ENCODE data around the gene TCEA2. TPM values are rescaled to one million over a fixed set of nuclear protein-coding genes. Genes with fewer than 3 reads are reported as not detected.

TCEA2 gene
- total RNA-seq, 1 experiment from 2014 or later: 28.2 TPM

GRCh38 chr20:64049060-64049877 lies 13.7 kb upstream of the TCEA2 start, which contains the start of gene SOX18:
SOX18 (minus strand) TSS chr20:64049639; CDS start chr20:64049516, 123 bp downstream.
- peak; percentile 50 for DNase-seq (ENCODE audit: low read depth)

- no peak for DNase-seq (ENCODE audit: low read depth)
Measured at GRCh38 chr20:64049878-64050260, 13.1 kb upstream of the TCEA2 start.

- no peak for DNase-seq (ENCODE audit: low read depth)
Measured at GRCh38 chr20:64050261-64051032, 12.6 kb upstream of the TCEA2 start.

- DNase-seq (ENCODE audit: low read depth): no peak
Measured at GRCh38 chr20:64051033-64051452, 12.0 kb upstream of the TCEA2 start.

- no peak for DNase-seq (ENCODE audit: low read depth)
Measured at GRCh38 chr20:64051561-64052325, 11.3 kb upstream of the TCEA2 start.

GRCh38 chr20:64052326-64052722 lies 10.7 kb upstream of the TCEA2 start:
- DNase-seq (ENCODE audit: low read depth): no peak

- no peak for DNase-seq (ENCODE audit: low read depth)
Measured at GRCh38 chr20:64052987-64053840, 9.8 kb upstream of the TCEA2 start.

GRCh38 chr20:64053841-64054661 lies 8.9 kb upstream of the TCEA2 start:
- DNase-seq (ENCODE audit: low read depth): peak; percentile 31

GRCh38 chr20:64055396-64055892 lies 7.6 kb upstream of the TCEA2 start:
- DNase-seq (ENCODE audit: low read depth): no peak

GRCh38 chr20:64055893-64056638 lies 6.9 kb upstream of the TCEA2 start:
- peak; percentile 43 for DNase-seq (ENCODE audit: low read depth)

- DNase-seq (ENCODE audit: low read depth): no peak
Measured at GRCh38 chr20:64056639-64056888, 6.4 kb upstream of the TCEA2 start.

- no peak for DNase-seq (ENCODE audit: low read depth)
Measured at GRCh38 chr20:64056889-64057627, 5.9 kb upstream of the TCEA2 start.

- DNase-seq (ENCODE audit: low read depth): peak; percentile 58
Measured at GRCh38 chr20:64057628-64058498, 5.1 kb upstream of the TCEA2 start.

GRCh38 chr20:64058536-64058935 lies 4.5 kb upstream of the TCEA2 start:
- no peak for DNase-seq (ENCODE audit: low read depth)

GRCh38 chr20:64062276-64062595 lies 762 bp upstream of the TCEA2 start:
- no peak for DNase-seq (ENCODE audit: low read depth)

- DNase-seq (ENCODE audit: low read depth): peak; percentile 27
Measured at GRCh38 chr20:64063389-64064144, 569 bp downstream of the TCEA2 start.

- peak; percentile 67 for DNase-seq (ENCODE audit: low read depth)
Measured at GRCh38 chr20:64064145-64064698, 1.2 kb downstream of the TCEA2 start.

Measured in RPMI7951 (cell line).